ENCODE data around the gene LEMD3. TPM values are rescaled to one million over a fixed set of nuclear protein-coding genes. Genes with fewer than 3 reads are reported as not detected.
A peak's percentile ranks its signal among the peaks of the same experiment; 100 is the strongest.

The LEMD3 gene
- total RNA-seq, 1 donor from 2014 or later: 25.5 TPM

DNA sequence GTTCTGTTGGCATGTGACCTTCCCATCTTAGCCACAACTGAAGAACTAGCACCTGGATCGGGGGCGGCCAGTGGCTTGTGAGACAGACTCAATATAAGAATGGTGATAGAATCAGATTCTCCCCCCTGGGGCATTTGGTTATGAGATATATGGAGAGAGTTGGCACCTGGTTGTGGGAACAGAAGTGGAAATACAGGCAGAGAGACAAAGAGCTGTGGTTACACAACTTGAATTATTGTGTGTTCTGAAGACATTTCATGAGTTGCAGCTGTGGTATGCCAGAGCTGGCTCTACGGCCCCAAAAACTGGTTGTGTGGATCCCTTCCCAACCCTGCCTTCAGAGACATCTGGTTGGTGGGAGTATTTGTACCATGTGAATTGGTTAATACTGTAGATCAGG is 106.2 kb downstream of the LEMD3 start:
- Histone ChIP-seq H3K4me3 (ENCODE audit: low read depth, low read length) (no peak overlapping the region), H3K36me3 (ENCODE audit: control insufficient read depth, insufficient read depth, low read length) (no peaks in the 10 kb centered on the region), H3K27me3 (ENCODE audit: control insufficient read depth, insufficient read depth, low read length) (no peaks in the 10 kb centered on the region)
- FAIRE-seq (no peak), DNase-seq (ENCODE audit: low read depth) (no peak)
- TF ChIP-seq, protein P1, sequence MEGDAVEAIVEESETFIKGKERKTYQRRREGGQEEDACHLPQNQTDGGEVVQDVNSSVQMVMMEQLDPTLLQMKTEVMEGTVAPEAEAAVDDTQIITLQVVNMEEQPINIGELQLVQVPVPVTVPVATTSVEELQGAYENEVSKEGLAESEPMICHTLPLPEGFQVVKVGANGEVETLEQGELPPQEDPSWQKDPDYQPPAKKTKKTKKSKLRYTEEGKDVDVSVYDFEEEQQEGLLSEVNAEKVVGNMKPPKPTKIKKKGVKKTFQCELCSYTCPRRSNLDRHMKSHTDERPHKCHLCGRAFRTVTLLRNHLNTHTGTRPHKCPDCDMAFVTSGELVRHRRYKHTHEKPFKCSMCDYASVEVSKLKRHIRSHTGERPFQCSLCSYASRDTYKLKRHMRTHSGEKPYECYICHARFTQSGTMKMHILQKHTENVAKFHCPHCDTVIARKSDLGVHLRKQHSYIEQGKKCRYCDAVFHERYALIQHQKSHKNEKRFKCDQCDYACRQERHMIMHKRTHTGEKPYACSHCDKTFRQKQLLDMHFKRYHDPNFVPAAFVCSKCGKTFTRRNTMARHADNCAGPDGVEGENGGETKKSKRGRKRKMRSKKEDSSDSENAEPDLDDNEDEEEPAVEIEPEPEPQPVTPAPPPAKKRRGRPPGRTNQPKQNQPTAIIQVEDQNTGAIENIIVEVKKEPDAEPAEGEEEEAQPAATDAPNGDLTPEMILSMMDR (IDR thresholded peaks at IDR 0.05; ENCODE audit: insufficient read depth, low read length, severe bottlenecking): no peak

- DNase-seq (ENCODE audit: low read depth) (no peak), FAIRE-seq (no peak)
- H3K27me3 ChIP-seq (ENCODE audit: control insufficient read depth, insufficient read depth, low read length): no peaks in the 10 kb centered on the region
- TF ChIP-seq, protein P1 (IDR thresholded peaks at IDR 0.05; ENCODE audit: insufficient read depth, low read length, severe bottlenecking): no peak
- no peak overlapping the region for H3K4me3 ChIP-seq (ENCODE audit: low read depth, low read length)
- no peaks in the 10 kb centered on the region for H3K36me3 ChIP-seq (ENCODE audit: control insufficient read depth, insufficient read depth, low read length)
Measured at GRCh38 chr12:65276916-65277530, 107.6 kb downstream of the LEMD3 start.

- H3K27me3 ChIP-seq (ENCODE audit: control insufficient read depth, insufficient read depth, low read length): no peaks in the 10 kb centered on the region
- TF ChIP-seq, protein P1 (IDR thresholded peaks at IDR 0.05; ENCODE audit: insufficient read depth, low read length, severe bottlenecking): no peak
- H3K4me3 ChIP-seq (ENCODE audit: low read depth, low read length): peak overlapping the region; percentile 89
- no peaks in the 10 kb centered on the region for H3K36me3 ChIP-seq (ENCODE audit: control insufficient read depth, insufficient read depth, low read length)
- no peak for FAIRE-seq
- no peak for DNase-seq (ENCODE audit: low read depth)
Measured at GRCh38 chr12:65277994-65278575, 108.7 kb downstream of the LEMD3 start.

GRCh38 chr12:65278576-65279368 is 109.4 kb downstream of the LEMD3 start, which contains the start of gene MSRB3:
TSS of gene MSRB3 (plus strand) at chr12:65278683. CDS start at chr12:65308580, 29,897 bp downstream.
- H3K4me3 ChIP-seq (ENCODE audit: low read depth, low read length): peak within 1 kb of the TSS; percentile 89
- H3K27me3 ChIP-seq (ENCODE audit: control insufficient read depth, insufficient read depth, low read length): no peaks in the 10 kb centered on the region
- FAIRE-seq (no peak), DNase-seq (ENCODE audit: low read depth) (peak; percentile 27)
- TF ChIP-seq, protein P1 (IDR thresholded peaks at IDR 0.05; ENCODE audit: insufficient read depth, low read length, severe bottlenecking): peak; percentile 43
- no peaks in the 10 kb centered on the region for H3K36me3 ChIP-seq (ENCODE audit: control insufficient read depth, insufficient read depth, low read length)

DNA sequence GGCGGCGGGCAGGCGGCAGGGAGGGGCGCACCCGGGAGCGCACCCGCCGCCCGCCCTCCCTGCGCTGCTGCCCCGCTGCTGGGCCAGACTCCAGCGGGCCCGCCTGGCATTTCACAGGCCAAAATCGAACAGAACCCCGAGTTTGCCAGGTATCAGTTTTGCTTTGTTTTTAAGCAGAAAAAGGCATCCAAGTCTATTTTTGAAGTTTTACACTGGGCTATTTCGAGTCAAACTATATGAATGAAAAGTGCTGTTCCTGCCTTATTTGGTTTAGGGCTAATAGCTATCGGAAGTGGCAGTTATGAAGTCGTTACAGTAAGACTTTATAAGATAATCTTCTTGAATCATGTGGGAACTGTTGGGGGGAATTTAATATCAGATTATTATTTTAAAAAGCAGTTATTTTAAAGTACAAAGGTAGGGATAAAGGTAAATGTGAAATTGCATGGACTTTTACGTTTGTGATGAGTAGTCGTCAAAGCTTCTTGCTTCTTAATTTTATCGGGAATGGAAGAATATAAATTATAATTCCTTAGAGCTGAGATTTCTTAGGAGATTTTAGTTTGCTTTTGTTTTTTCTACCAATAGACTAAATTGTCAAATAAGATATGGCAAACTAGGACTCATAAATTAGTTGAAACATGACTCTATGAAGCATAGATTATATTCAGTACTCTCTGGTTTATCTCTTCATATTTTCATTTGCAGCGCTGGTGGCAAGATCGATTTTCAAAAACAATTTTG is 110.2 kb downstream of the LEMD3 start:
- FAIRE-seq (no peak), DNase-seq (ENCODE audit: low read depth) (no peak)
- Histone ChIP-seq H3K36me3 (ENCODE audit: control insufficient read depth, insufficient read depth, low read length) (no peaks in the 10 kb centered on the region), H3K27me3 (ENCODE audit: control insufficient read depth, insufficient read depth, low read length) (no peaks in the 10 kb centered on the region), H3K4me3 (ENCODE audit: low read depth, low read length) (peak overlapping the region; percentile 89)
- TF ChIP-seq, protein P1 (IDR thresholded peaks at IDR 0.05; ENCODE audit: insufficient read depth, low read length, severe bottlenecking): no peak
